ENCODE data around the gene CLCNKB.

The CLCNKB gene

GRCh38 chr1:16077406-16078245 lies 34.0 kb downstream of the CLCNKB start:
- no peak for DNase-seq (ENCODE audit: low read depth)
- no peak for TF ChIP-seq CTCF (conservative IDR thresholded peaks at IDR 0.05; ENCODE audit: low read depth, low read length)
- H3K4me3 ChIP-seq (ENCODE audit: low read length), result no peak overlapping the region

- peak; percentile 91 for TF ChIP-seq CTCF (conservative IDR thresholded peaks at IDR 0.05; ENCODE audit: low read depth, low read length)
- no peak for DNase-seq (ENCODE audit: low read depth)
- no peak overlapping the region for H3K4me3 ChIP-seq (ENCODE audit: low read length)
These were observed 35.5 kb downstream of the CLCNKB start for GRCh38 chr1:16078925-16079656.

- DNase-seq (ENCODE audit: low read depth), result no peak
- no peak for TF ChIP-seq CTCF (conservative IDR thresholded peaks at IDR 0.05; ENCODE audit: low read depth, low read length)
- no peak overlapping the region for H3K4me3 ChIP-seq (ENCODE audit: low read length)
These were observed 37.0 kb downstream of the CLCNKB start for GRCh38 chr1:16080422-16081150.

- no peak for TF ChIP-seq CTCF (conservative IDR thresholded peaks at IDR 0.05; ENCODE audit: low read depth, low read length)
- DNase-seq (ENCODE audit: low read depth), result no peak
- H3K4me3 ChIP-seq (ENCODE audit: low read length), result no peak overlapping the region
These were observed 38.1 kb downstream of the CLCNKB start for GRCh38 chr1:16081636-16082035.

GRCh38 chr1:16082283-16083038 lies 38.9 kb downstream of the CLCNKB start:
- no peak for DNase-seq (ENCODE audit: low read depth)
- no peak overlapping the region for H3K4me3 ChIP-seq (ENCODE audit: low read length)
- peak; percentile 94 for TF ChIP-seq CTCF (conservative IDR thresholded peaks at IDR 0.05; ENCODE audit: low read depth, low read length)

- no peak for DNase-seq (ENCODE audit: low read depth)
- TF ChIP-seq CTCF (conservative IDR thresholded peaks at IDR 0.05; ENCODE audit: low read depth, low read length), result no peak
- no peak overlapping the region for H3K4me3 ChIP-seq (ENCODE audit: low read length)
These were observed 39.9 kb downstream of the CLCNKB start for GRCh38 chr1:16083486-16083885.

Data from retinal pigment epithelial cell (primary cell).